Suppressor macrophage (primary cell): ENCODE measurements around the gene FRMD4B.

Experiments used
- DNase-seq, 4 experiments: peaks; one replicate each; pipeline ENCODE4 v3.0.0-alpha.2; 2020 to 2022

The FRMD4B gene

DNA sequence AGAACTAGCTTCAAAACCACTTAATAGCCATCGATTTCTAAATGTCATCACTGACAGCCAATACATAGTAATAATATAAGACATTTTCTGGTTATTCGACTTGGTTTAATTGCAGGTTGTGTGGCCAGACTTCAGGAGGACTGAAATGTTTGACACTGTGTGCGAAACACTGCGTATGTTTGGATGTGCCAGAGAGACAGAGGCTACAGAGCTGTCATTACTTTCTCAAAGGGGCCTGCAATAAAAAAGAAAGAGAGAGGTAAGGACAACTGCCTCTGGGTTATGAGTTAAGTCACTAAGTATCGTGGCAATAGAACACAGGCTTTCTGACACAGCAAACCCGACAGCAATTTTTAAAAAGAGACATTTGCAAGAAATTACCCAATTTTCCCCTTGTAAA is 264.4 kb downstream of the FRMD4B start:
- DNase-seq = no peak

DNA sequence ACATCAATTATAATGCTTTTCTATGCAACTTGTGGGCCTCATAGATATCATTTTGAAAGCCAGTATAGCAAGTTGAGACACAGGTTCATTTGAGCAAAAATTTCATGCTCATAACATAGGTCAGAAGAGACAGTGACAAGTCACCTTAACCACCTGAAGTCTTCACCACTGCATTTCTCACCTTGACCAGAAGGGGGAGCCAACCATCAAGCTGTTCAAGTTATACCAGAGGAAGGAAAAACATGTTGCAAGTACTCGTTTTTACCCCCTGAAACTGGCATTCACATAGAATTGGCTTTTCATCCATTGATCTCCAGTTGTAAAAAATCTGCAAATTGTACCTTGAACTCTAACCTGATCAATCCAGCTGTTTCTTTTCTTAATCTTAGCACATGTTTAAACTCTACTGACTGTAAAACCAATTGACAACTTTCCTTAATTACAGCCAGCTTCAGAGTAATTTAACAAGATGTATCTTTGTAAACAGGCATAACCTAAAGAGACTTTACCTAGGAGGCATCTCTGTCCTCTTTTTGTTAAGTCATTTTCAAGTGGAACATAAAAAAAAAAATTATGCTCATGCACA is 264.9 kb downstream of the FRMD4B start:
- peak; percentile 73 to 82 (median 76) for DNase-seq
